ENCODE measurements around the gene KDM4C.

DNA sequence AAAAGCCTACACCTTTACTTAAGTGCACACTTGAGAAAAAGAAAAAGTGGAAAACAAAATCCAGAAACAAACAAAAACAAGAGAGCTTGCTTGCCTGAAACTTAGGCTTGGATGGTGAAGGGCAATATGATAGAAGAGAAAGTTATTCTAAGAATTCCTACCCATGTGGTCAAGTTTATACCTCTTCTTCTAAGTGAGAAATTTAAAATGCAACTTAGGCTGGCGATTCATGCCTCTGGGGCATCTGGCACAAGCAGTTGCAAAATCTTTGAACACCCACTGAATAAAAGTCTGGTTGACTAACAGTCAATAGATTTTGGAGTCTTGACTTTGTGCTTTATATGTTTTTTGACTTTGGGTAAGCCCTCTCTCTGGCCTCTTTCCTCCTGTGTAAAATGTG, 239.6 kb downstream of the KDM4C start:
- TF ChIP-seq, protein P1, sequence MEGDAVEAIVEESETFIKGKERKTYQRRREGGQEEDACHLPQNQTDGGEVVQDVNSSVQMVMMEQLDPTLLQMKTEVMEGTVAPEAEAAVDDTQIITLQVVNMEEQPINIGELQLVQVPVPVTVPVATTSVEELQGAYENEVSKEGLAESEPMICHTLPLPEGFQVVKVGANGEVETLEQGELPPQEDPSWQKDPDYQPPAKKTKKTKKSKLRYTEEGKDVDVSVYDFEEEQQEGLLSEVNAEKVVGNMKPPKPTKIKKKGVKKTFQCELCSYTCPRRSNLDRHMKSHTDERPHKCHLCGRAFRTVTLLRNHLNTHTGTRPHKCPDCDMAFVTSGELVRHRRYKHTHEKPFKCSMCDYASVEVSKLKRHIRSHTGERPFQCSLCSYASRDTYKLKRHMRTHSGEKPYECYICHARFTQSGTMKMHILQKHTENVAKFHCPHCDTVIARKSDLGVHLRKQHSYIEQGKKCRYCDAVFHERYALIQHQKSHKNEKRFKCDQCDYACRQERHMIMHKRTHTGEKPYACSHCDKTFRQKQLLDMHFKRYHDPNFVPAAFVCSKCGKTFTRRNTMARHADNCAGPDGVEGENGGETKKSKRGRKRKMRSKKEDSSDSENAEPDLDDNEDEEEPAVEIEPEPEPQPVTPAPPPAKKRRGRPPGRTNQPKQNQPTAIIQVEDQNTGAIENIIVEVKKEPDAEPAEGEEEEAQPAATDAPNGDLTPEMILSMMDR (IDR thresholded peaks at IDR 0.05) = no peak
- TF ChIP-seq EZH2phosphoT487 (IDR thresholded peaks at IDR 0.05) (no peak), EZH2 (IDR thresholded peaks at IDR 0.05) (no peak)

Measured in neural progenitor cell (in vitro differentiated cells).